GM19328 (cell line): Measurements from ENCODE around the gene RRP1.

ENCODE experiments used
- ATAC-seq: cut with Tn5 transposase; IDR thresholded peaks from one replicate; pipeline ENCODE4 v1.9.1; 2021; ENCODE audit warnings: mild to moderate bottlenecking, moderate library complexity; ENCODE audit not compliant: unreplicated experiment

RRP1 gene

GRCh38 chr21:43799301-43799840 is 10.0 kb downstream of the RRP1 start:
- ATAC-seq = no peak

GRCh38 chr21:43800124-43800523 is 10.7 kb downstream of the RRP1 start:
- ATAC-seq = no peak

- no peak for ATAC-seq
These were observed 11.2 kb downstream of the RRP1 start for GRCh38 chr21:43800566-43800965.

- ATAC-seq = no peak
These were observed 11.8 kb downstream of the RRP1 start for GRCh38 chr21:43801006-43801783.

GRCh38 chr21:43802713-43803313 is 13.4 kb downstream of the RRP1 start:
- ATAC-seq = no peak

- ATAC-seq = no peak
These were observed 14.4 kb downstream of the RRP1 start for GRCh38 chr21:43803558-43804300.

GRCh38 chr21:43805275-43805800 is 16.0 kb downstream of the RRP1 start:
- peak; percentile 83 for ATAC-seq

GRCh38 chr21:43806017-43806710 is 16.8 kb downstream of the RRP1 start:
- ATAC-seq = no peak

GRCh38 chr21:43808367-43808766 is 19.0 kb downstream of the RRP1 start:
- ATAC-seq = no peak

GRCh38 chr21:43808832-43809251 is 19.5 kb downstream of the RRP1 start:
- ATAC-seq = no peak

GRCh38 chr21:43809346-43809799 is 20.0 kb downstream of the RRP1 start:
- no peak for ATAC-seq

GRCh38 chr21:43809853-43810504 is 20.6 kb downstream of the RRP1 start:
- no peak for ATAC-seq

GRCh38 chr21:43810505-43811261 is 21.3 kb downstream of the RRP1 start:
- ATAC-seq = no peak

GRCh38 chr21:43811262-43812105 is 22.1 kb downstream of the RRP1 start:
- no peak for ATAC-seq

- no peak for ATAC-seq
These were observed 22.9 kb downstream of the RRP1 start for GRCh38 chr21:43812139-43812821.

GRCh38 chr21:43812957-43813655 is 23.7 kb downstream of the RRP1 start:
- no peak for ATAC-seq

- ATAC-seq = no peak
These were observed 24.2 kb downstream of the RRP1 start for GRCh38 chr21:43813656-43813980.
